Endothelial cell of umbilical vein (primary cell): ENCODE data around the gene ATP1B1. TPM values are rescaled to one million over a fixed set of nuclear protein-coding genes. Genes with fewer than 3 reads are reported as not detected.

Source experiments
- BruUV-seq: library from RNA; stranded (reverse); fragments of 400-500 nt; replicated peaks from 2 replicates; lab custom pipeline; 2021; lab: Mats Ljungman, UMichigan
- CTCF ChIA-PET: fragments of 300-600, 350-600 bp; sonication (Branson Sonifier 250); formaldehyde crosslinking; loops from one replicate; lab custom pipeline; 2021; ENCODE audit warnings: antibody characterized with exemption, inconsistent platforms; lab: Charles Lee
- POLR2A ChIA-PET: fragments of 300-600, 350-600 bp; sonication (Branson Sonifier 250); formaldehyde crosslinking; loops from one replicate; lab custom pipeline; 2021; ENCODE audit warnings: antibody characterized with exemption, inconsistent platforms; lab: Charles Lee
- DNase-seq: peaks from one replicate; pipeline ENCODE4 v3.0.0-alpha.2; 2011; ENCODE audit warnings: low read depth, low spot score
- FAIRE-seq: peaks from 2 replicates; lab custom pipeline; 2011; peaks lifted over from hg19 to GRCh38; lab: Jason Lieb, UNC
- H2AFZ ChIP-seq: 2 replicates; pipeline ENCODE4 v1.6.0; 2012; ENCODE audit warnings: low read depth, low read length, control low read depth, inconsistent platforms
- H3K27ac ChIP-seq: 2 replicates; pipeline ENCODE4 v1.5.1; 2011; ENCODE audit warnings: low read depth, mild to moderate bottlenecking, control low read depth, low read length, moderate library complexity; ENCODE audit not compliant: insufficient read depth
- H3K27me3 ChIP-seq, 2 experiments: 2 replicates each; pipeline versions ENCODE4 v1.6.0 to v1.6.1; 2011; ENCODE audit warnings: low read length in 2 of 2, mixed read lengths in 1 of 2; ENCODE audit not compliant: control insufficient read depth in 2 of 2, insufficient read depth in 2 of 2
- H3K36me3 ChIP-seq, 2 experiments: 2 replicates in 1 of 2; 3 replicates in 1 of 2; pipeline ENCODE4 v1.5.1; 2011; ENCODE audit warnings: low read length in 2 of 2, mild to moderate bottlenecking in 1 of 2, moderate library complexity in 1 of 2; ENCODE audit not compliant: control insufficient read depth in 2 of 2, insufficient read depth in 2 of 2; ENCODE audit errors: extremely low read depth in 1 of 2
- H3K4me1 ChIP-seq: 3 replicates; pipeline ENCODE4 v1.5.1; 2011; ENCODE audit warnings: mild to moderate bottlenecking, low read length; ENCODE audit not compliant: control insufficient read depth, insufficient read depth; ENCODE audit errors: extremely low read depth
- H3K4me2 ChIP-seq: 2 replicates; pipeline ENCODE4 v1.6.1; 2011; ENCODE audit warnings: low read length, control low read depth, mixed read lengths; ENCODE audit not compliant: insufficient read depth
- H3K4me3 ChIP-seq, 3 experiments: fragments of 200-600 bp in 1 of 3; sonication (generic), shearing (Covaris generic) in 1 of 3; replicated peaks in 1 of 3; 2 replicates each; pipeline ENCODE4 v1.5.1; 2011 to 2016; ENCODE audit warnings: control low read depth in 3 of 3, low read length in 3 of 3, mild to moderate bottlenecking in 2 of 3, inconsistent platforms in 1 of 3, low read depth in 1 of 3, moderate library complexity in 1 of 3; ENCODE audit not compliant: insufficient read depth in 1 of 3
- H3K79me2 ChIP-seq: 2 replicates; pipeline ENCODE4 v1.6.0; 2012; ENCODE audit warnings: low read length, inconsistent platforms; ENCODE audit not compliant: control insufficient read depth, insufficient read depth
- H3K9ac ChIP-seq: replicated peaks from 2 replicates; pipeline ENCODE3; 2011; ENCODE audit warnings: low read length, control low read depth; ENCODE audit not compliant: insufficient read depth; ENCODE audit errors: extremely low read depth
- H3K9me1 ChIP-seq: replicated peaks from 3 replicates; pipeline ENCODE4 v1.6.0; 2011; ENCODE audit warnings: mild to moderate bottlenecking, low read length; ENCODE audit not compliant: control insufficient read depth, insufficient read depth; ENCODE audit errors: extremely low read depth
- H3K9me3 ChIP-seq: replicated peaks from 2 replicates; pipeline ENCODE4 v1.5.1; 2012; ENCODE audit warnings: low read length, inconsistent platforms; ENCODE audit not compliant: control insufficient read depth, insufficient read depth
- H4K20me1 ChIP-seq: replicated peaks from 2 replicates; pipeline ENCODE3; 2011; ENCODE audit warnings: mild to moderate bottlenecking, low read length; ENCODE audit not compliant: control insufficient read depth, insufficient read depth; ENCODE audit errors: extremely low read depth
- EZH2 ChIP-seq: IDR thresholded peaks from 2 replicates; pipeline ENCODE4 v1.6.1; 2012; ENCODE audit warnings: borderline replicate concordance, low read depth, mild to moderate bottlenecking, moderate library complexity, low read length, inconsistent platforms; ENCODE audit not compliant: severe bottlenecking
- FOS ChIP-seq: IDR thresholded peaks from 2 replicates; pipeline ENCODE4 v1.6.1; 2011; ENCODE audit warnings: mild to moderate bottlenecking, low read length, moderate library complexity, borderline replicate concordance; ENCODE audit not compliant: insufficient read depth
- GATA2 ChIP-seq: IDR thresholded peaks from 2 replicates; pipeline ENCODE4 v1.7.0; 2011; ENCODE audit warnings: low read depth, mild to moderate bottlenecking, moderate library complexity, mixed read lengths, low read length; ENCODE audit not compliant: insufficient read length, insufficient read depth
- JUN ChIP-seq: IDR thresholded peaks from 2 replicates; pipeline ENCODE4 v1.6.1; 2011; ENCODE audit warnings: borderline replicate concordance, low read depth; ENCODE audit not compliant: insufficient read length, insufficient read depth
- MYC ChIP-seq: IDR thresholded peaks from one replicate; pipeline ENCODE4 v1.6.1; 2011; ENCODE audit warnings: mild to moderate bottlenecking, low read depth, low read length
- POLR2A ChIP-seq: IDR thresholded peaks from 2 replicates; pipeline ENCODE4 v1.6.1; 2012; ENCODE audit warnings: low read depth, mild to moderate bottlenecking, control low read depth, low read length
- POLR2AphosphoS5 ChIP-seq: IDR thresholded peaks from 2 replicates; pipeline ENCODE4 v1.6.1; 2012; ENCODE audit warnings: low read depth, mild to moderate bottlenecking, control low read depth, low read length, moderate library complexity; ENCODE audit not compliant: insufficient read depth
- dilution Hi-C: fragments of 300-500 bp; cut with MboI; formaldehyde crosslinking; loops from one replicate; pipeline ENCODE4 v1.15.0; 2019; ENCODE audit warnings: low sequenced_read_pairs; ENCODE audit not compliant: extremely low pct_ligation_motif_present
- intact Hi-C: fragments of 100-400 bp; cut with micrococcal nuclease; formaldehyde crosslinking; loops from one replicate; pipeline ENCODE4 v1.10.0; 2022
- polyA plus RNA-seq, 4 experiments: library from polyadenylated mRNA; depleted of rRNA in 3 of 4; stranded (reverse) in 3 of 4; unstranded in 1 of 4; fragments of >200 nt; gene quantifications; 2 replicates each; pipeline versions ENCODE4 v1.2.1 to v1.2.3, GENCODE V29; 2011 to 2012; ENCODE audit warnings: missing spikeins in 1 of 4
- total RNA-seq: library from RNA; stranded (reverse); gene quantifications from 2 replicates; pipeline ENCODE4 v1.2.3, GENCODE V29; 2021
- TF ChIP-seq, protein P1 (sequence below), 2 donors: IDR thresholded peaks; 1 replicate in 1 of 2; 2 replicates in 1 of 2; pipeline ENCODE4 v1.5.1; 2011; ENCODE audit warnings: low read length in 2 of 2, mild to moderate bottlenecking in 2 of 2, moderate library complexity in 2 of 2, control low read depth in 1 of 2, inconsistent platforms in 1 of 2, low read depth in 1 of 2; ENCODE audit not compliant: insufficient read depth in 1 of 2; ENCODE audit errors: extremely low read depth in 1 of 2
- TF ChIP-seq, protein P2 (sequence below): IDR thresholded peaks from 2 replicates; pipeline ENCODE4 v1.6.1; 2011; ENCODE audit not compliant: insufficient read depth, insufficient read length

The ATP1B1 gene
- total and polyA plus RNA-seq, 2 donors (not counting 3 experiments of a cell fraction or from before 2014, with no cell fraction given): 14.3 to 56.1 TPM

DNA sequence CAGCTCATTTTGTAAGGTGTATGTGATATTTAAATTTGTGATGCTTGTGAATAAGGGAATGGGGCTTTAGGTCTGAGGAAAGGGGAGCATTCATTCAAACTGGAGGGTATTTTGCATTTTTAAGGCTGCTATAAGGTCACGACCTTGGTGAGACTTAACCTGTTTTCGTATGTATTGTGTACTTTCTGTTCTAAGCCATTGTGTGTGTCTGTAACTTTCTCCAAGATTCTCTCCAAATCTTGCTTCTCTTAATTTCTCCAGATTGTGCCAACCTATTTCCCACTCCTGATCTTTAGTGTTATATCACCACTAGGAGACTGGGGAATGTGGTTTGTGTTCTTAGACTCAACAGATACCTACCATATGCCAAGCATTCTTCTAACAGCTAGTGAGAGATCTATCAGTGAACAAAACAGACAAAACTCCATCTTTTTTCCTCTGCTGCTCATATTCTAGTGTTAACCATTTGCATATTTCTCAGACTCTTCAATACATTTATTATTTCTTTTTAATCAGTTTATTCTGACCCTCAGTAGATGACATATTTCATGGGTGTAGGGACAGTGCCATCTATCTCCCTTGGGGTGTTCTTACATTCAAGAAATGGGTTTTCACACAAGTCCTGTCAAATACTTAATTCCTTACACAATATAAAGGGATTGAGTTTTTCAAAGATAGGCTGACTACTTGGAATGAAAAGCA lies 27.5 kb downstream of the ATP1B1 start:
- Histone ChIP-seq H4K20me1 (no peaks in the 10 kb centered on the region), H3K27ac (no peak overlapping the region), H3K4me2 (no peak overlapping the region), H3K4me3 (no peak overlapping the region), H3K9me3 (no peaks in the 10 kb centered on the region), H3K36me3 (peaks cover 0 to 3% of the 10 kb centered on the region in 2 experiments), H3K4me1 (peaks cover 8% of the 10 kb centered on the region), H3K27me3 (no peaks in the 10 kb centered on the region), H2AFZ (no peak overlapping the region), H3K9me1 (no peaks in the 10 kb centered on the region), H3K9ac (no peak overlapping the region), H3K79me2 (no peaks in the 10 kb centered on the region)
- DNase-seq (no peak), FAIRE-seq (no peak)
- CTCF ChIA-PET: interaction anchor here (0.9 to 1.5 kb wide), 7 partner anchors 12 to 791 kb away, joined by 3 to 9 read pairs (median 3); no protein-coding TSS in a partner anchor
- TF ChIP-seq, protein P1, sequence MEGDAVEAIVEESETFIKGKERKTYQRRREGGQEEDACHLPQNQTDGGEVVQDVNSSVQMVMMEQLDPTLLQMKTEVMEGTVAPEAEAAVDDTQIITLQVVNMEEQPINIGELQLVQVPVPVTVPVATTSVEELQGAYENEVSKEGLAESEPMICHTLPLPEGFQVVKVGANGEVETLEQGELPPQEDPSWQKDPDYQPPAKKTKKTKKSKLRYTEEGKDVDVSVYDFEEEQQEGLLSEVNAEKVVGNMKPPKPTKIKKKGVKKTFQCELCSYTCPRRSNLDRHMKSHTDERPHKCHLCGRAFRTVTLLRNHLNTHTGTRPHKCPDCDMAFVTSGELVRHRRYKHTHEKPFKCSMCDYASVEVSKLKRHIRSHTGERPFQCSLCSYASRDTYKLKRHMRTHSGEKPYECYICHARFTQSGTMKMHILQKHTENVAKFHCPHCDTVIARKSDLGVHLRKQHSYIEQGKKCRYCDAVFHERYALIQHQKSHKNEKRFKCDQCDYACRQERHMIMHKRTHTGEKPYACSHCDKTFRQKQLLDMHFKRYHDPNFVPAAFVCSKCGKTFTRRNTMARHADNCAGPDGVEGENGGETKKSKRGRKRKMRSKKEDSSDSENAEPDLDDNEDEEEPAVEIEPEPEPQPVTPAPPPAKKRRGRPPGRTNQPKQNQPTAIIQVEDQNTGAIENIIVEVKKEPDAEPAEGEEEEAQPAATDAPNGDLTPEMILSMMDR (IDR thresholded peaks at IDR 0.05; ENCODE audit: extremely low read depth in 1 of 2, insufficient read depth in 1 of 2, low read depth in 1 of 2, low read length in 2 of 2): no peak
- TF ChIP-seq EZH2: no peak
- TF ChIP-seq POLR2A: no peak
- no peak for TF ChIP-seq POLR2AphosphoS5
- TF ChIP-seq MYC: no peak
- TF ChIP-seq JUN: no peak
- TF ChIP-seq FOS: no peak
- no peak for TF ChIP-seq GATA2
- TF ChIP-seq, protein P2, sequence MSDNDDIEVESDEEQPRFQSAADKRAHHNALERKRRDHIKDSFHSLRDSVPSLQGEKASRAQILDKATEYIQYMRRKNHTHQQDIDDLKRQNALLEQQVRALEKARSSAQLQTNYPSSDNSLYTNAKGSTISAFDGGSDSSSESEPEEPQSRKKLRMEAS: no peak
- dilution Hi-C loops (no loop called here), intact Hi-C loops (loop anchor here (1.0 to 10.0 kb wide), 2 partner anchors 21 to 529 kb away; no protein-coding TSS in a partner anchor)
- POLR2A ChIA-PET: no interaction called here
- BruUV-seq: no TSS peak
